HCT116 (cell line): ENCODE results near the gene STRADA.

Source experiments
- CTCF ChIP-seq, 3 experiments: fragments of 200-600 bp in 1 of 3; sonication (generic) in 1 of 3; IDR thresholded peaks in 2 of 3; conservative IDR thresholded peaks in 1 of 3; 2 replicates each; pipeline ENCODE4 v1.5.1; 2012 to 2017; ENCODE audit warnings: low read depth in 2 of 3, low read length in 2 of 3, antibody characterized with exemption in 1 of 3, borderline replicate concordance in 1 of 3, control low read depth in 1 of 3, mild to moderate bottlenecking in 1 of 3, mixed read lengths in 1 of 3, mixed run types in 1 of 3, moderate library complexity in 1 of 3; ENCODE audit not compliant: insufficient read depth in 1 of 3
- EZH2phosphoT487 ChIP-seq: fragments of 200-600 bp; IDR thresholded peaks from 2 replicates; pipeline ENCODE4 v1.6.1; 2018; ENCODE audit warnings: antibody characterized with exemption, borderline replicate concordance
- MAX ChIP-seq: IDR thresholded peaks from 2 replicates; pipeline ENCODE4 v1.6.1; 2012
- POLR2A ChIP-seq: IDR thresholded peaks from 2 replicates; pipeline ENCODE4 v1.7.0; 2011; ENCODE audit warnings: borderline replicate concordance; ENCODE audit not compliant: insufficient read depth, insufficient read length; ENCODE audit errors: extremely low read depth
- POLR2AphosphoS5 ChIP-seq: IDR thresholded peaks from 2 replicates; pipeline ENCODE4 v1.6.1; 2011; ENCODE audit warnings: mild to moderate bottlenecking, low read depth, low read length, moderate library complexity
- RAD21 ChIP-seq: IDR thresholded peaks from 2 replicates; pipeline ENCODE4 v1.6.1; 2012; ENCODE audit warnings: low read depth, mild to moderate bottlenecking
- SIN3A ChIP-seq: IDR thresholded peaks from 2 replicates; pipeline ENCODE4 v1.6.1; 2012; ENCODE audit warnings: low read depth
- SP1 ChIP-seq: IDR thresholded peaks from 2 replicates; pipeline ENCODE4 v1.6.1; 2012; ENCODE audit warnings: low read depth
- TCF7L2 ChIP-seq: IDR thresholded peaks from 2 replicates; pipeline ENCODE4 v1.7.0; 2011; ENCODE audit warnings: borderline replicate concordance, inconsistent platforms; ENCODE audit not compliant: insufficient read depth, insufficient read length; ENCODE audit errors: extremely low read depth
- YY1 ChIP-seq: IDR thresholded peaks from 2 replicates; pipeline ENCODE4 v1.6.1; 2011; ENCODE audit warnings: low read length, low read depth, moderate library complexity, mild to moderate bottlenecking; ENCODE audit not compliant: insufficient replicate concordance; ENCODE audit errors: extremely low read depth

GRCh38 chr17:63688396-63689020 is 53.1 kb downstream of the STRADA start:
- no peak for TF ChIP-seq RAD21
- TF ChIP-seq CTCF (IDR thresholded peaks at IDR 0.05 in 2 of 3, conservative IDR thresholded peaks at IDR 0.05 in 1 of 3; ENCODE audit: borderline replicate concordance in 1 of 3, insufficient read depth in 1 of 3, low read depth in 2 of 3, low read length in 2 of 3) = no peak
- TF ChIP-seq SP1 = no peak
- TF ChIP-seq YY1 = no peak
- no peak for TF ChIP-seq POLR2A
- TF ChIP-seq TCF7L2 = no peak
- TF ChIP-seq EZH2phosphoT487 = no peak
- no peak for TF ChIP-seq POLR2AphosphoS5
- no peak for TF ChIP-seq MAX
- no peak for TF ChIP-seq SIN3A
